GM21360 (cell line): ENCODE results near the gene HAUS1.

Experiments
- ATAC-seq: cut with Tn5 transposase; IDR thresholded peaks from one replicate; pipeline ENCODE4 v1.9.1; 2021; ENCODE audit warnings: mild to moderate bottlenecking, moderate library complexity; ENCODE audit not compliant: unreplicated experiment

The HAUS1 gene, protein sequence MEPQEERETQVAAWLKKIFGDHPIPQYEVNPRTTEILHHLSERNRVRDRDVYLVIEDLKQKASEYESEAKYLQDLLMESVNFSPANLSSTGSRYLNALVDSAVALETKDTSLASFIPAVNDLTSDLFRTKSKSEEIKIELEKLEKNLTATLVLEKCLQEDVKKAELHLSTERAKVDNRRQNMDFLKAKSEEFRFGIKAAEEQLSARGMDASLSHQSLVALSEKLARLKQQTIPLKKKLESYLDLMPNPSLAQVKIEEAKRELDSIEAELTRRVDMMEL

DNA sequence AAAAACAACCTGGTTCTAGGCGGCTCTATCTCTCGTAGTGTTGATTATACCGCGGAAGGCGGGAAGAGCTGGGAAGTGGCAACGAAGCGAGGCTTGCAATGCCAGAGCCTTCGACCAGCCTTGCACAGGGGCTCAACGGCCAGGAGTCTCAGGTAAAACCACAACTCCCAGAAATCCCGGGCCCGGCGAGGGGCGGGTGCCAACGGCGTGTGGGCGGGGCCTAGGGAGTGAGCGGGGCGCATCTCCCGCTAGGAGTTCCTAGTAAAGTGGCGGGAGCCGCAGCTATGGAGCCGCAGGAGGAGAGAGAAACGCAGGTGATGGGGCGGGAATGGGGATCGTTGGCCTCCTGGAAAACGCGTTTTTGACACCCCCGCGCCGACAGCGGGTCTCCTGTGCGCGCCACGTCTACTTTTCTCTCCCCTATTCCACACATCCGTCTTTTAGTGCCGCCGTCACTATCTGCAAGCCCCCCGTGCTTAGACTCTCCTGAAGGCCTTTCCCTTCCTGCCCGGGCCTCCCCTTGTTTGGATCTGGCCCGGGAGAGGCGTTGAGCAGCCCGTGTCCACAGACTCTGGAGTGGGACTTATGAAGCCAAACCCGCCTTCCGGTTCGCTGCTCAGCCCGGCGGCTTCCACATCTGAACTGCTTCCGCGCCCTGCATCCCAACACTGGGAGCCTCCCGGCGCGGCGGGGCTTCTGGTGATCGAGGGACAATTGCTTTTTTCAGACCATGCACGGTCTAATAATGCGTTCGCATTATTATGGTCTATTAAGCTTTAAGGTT lies at the start of gene HAUS1:
TSS of gene HAUS1 (plus strand) at position 258 of the 784 bp plus-strand sequence. CDS start at position 285, 27 bp downstream.
- ATAC-seq, result peak; percentile 93

DNA sequence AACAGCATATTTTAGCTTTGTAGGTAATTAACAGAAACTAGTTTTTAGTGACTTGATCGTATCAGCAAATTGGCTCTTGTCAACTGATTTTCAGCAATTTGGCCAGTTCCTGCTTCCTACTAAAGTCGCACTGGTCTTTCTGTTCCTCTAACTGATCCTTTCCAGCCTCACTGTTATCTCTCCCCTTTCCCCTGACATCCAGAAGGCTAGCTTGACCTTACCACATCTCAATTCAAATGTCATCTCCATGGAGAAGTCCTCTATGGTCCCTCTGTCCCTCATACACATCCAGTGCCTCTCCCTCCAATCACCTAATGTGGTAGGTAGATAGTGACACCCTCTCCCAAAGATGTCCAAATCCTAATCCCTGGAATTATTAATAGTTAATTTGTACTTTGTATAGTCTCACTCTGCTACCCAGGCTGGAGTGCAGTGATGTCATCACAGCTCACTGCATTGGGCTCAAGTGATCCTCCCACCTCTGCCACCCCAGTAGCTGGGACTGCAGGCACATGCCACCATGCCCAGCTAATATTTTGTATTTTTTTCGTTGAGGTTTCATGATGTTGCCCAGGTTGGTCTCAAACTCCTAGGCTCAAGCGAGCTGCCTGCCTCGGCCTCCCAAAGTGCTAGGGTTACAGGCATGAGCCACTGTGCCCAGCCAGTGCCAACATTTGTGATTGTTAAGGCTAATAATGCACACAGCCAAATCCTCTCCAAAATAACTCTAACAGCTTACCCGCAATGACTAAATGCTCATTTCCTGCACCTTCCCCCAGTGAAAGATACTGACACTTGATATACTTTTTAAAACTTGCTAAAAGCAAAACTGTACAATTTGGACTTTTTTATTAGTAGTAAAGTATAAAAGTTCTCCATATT lies 49.0 kb upstream of the HAUS1 start:
- no peak for ATAC-seq

DNA sequence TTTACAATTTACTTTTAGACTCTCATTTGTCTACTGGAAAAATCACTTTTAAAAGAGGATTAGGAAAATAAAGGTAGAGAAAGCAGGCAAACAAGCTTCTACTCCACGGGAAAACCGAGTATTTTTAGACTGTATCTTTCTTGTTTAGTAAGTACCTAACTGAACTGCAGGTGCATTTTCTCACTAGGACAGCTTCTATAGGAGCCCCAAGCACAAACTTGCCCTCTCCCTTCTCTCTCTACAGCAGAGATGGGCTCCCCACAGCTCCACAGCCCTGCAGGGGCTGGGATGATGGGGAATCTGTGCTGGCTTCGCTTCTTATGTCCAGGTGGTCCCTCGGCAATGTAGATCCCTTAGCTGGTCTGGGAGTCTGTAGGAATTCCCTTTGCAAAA lies 48.4 kb upstream of the HAUS1 start:
- ATAC-seq, result no peak

DNA sequence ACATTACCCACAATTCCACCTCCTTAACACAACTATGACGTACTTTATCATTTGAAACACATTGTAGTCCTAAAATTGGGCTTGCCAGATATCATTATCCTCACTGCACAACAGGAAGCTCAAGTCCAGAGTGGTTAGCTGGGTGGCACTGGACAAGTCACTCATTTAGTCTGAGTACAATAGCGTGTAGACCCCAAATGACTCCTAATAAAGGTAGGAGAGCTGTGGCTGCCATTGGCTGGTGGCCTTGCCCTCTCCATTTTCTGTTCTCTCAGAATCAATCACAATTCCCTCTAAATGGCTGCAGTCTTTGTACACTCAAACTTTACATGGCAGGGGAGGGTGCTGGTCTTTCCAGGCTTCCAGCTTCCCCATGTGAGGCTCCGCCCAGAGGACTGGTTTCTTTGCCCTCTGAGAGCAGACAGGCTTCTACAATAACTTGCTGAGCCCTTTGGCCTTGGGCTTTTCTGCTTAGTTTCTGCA lies 43.8 kb upstream of the HAUS1 start:
- ATAC-seq, result no peak

DNA sequence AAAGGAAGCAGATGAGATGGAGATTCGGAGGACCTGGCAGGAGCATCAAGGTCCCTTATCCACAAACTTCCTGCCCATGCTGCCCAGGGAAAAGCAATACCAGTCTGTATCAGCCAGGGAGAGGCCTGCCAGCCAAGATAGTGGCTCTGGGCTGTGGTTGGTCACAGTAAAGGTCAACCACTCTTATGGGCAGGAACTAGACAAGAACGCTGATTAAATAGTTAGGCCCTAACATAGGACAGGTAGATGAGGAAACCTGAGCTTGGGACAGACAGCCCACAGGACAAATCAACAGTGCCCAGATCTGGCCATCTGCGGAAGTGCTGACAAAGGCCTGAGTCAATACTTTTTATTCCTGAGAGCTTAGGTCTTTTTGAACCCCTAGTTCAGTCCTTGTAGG lies 42.8 kb upstream of the HAUS1 start:
- ATAC-seq, result no peak

DNA sequence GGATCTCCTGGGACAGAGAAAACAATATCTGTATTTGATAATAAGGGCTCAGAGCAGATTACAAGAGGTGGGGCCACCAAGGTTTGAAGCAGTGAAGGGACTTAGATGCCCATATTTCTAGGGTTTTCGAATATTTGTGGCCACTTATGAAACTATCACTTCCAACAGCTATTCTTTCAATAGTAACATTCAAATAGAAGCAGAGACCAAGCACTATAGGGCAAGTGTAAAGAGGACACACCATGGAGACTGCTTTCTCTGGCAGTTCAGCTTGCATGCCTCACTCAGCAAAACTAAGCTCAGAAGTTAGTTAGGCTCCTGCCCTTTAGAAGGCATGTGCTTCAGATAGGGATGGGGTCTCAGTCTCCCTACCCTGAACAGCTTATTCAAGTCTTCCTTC lies 42.4 kb upstream of the HAUS1 start:
- ATAC-seq, result no peak

DNA sequence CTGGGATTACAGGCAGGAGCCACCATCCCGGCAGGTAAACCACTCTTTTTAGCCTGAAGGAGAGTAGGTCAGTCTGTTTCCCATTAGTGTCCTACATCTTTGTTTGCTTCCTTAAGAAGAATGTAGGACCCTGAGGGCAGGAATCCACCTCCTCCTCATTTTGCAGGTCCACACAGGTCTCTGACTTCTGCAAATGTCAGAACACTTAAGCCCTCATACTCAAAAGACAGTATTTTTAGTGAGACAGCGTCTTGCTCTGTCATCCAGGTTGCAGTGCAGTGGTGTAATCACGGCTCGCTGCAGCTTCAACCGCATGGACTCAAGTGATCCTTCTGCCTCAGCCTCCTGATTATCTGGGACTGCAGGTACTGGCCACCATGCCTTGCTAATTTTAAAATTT lies 41.4 kb upstream of the HAUS1 start:
- no peak for ATAC-seq

DNA sequence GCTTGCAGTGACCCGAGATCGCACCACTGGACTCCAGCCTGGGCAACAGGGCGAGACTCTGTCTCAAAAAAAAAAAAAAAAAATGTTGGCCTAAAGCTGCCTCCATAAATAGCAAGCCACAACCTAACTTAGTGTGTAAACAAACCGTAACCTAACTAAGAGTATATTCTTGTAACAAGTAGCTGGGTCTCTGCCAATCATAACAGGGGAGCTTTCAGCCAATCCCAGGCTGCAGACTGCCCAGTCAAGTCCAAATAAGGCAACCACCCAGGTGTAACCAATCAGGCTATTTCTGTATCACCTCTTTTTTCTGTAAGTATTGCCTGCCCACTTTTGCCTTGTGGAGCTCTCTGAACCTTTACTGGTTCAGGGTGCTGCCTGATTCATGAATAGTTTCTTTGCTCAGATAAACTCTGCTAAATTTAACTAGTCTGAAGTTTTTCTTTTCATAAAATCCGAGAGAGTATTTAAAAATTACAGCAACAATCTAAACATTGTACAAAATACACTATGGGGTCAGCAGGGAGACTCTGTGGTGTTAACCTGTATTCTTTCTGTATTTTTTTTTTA lies 36.7 kb upstream of the HAUS1 start:
- no peak for ATAC-seq

DNA sequence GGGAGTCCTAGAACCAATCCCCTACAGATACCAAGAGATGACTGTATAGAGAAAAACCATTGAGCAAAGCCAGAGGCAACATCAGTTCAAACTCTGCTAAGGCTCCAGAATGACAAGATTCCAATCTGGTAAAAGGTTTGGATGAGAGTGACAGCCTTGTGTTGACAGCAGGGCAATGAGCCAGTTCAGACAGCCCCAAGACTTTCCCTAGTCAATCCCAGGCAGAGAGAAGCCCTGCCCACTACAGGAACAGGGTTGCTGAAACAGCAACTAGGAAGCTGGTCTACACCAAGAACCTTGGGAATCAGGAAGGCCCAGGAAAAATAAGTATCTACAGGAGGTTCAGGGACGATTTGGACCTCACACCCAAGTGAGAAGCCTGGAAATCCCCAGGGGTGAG lies 35.4 kb upstream of the HAUS1 start:
- no peak for ATAC-seq

DNA sequence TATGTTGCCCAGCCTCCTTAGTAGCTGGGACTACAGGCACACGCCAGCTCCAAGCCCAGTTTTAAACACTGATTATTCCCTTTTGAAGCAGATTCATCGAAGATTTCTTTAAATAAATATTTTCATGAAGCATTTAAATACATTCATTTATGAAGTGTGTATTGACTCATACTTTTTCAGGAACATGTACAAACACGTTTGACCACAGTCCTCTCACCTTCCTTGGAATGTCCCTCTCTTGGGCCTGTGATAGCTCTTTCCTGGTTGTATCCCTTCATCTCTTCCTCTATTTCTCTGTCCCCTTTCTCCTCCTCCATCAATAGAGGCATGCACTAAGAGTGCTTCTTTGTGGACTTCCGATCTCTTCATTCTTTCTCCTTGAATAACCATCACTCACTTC lies 34.7 kb upstream of the HAUS1 start:
- ATAC-seq, result no peak

DNA sequence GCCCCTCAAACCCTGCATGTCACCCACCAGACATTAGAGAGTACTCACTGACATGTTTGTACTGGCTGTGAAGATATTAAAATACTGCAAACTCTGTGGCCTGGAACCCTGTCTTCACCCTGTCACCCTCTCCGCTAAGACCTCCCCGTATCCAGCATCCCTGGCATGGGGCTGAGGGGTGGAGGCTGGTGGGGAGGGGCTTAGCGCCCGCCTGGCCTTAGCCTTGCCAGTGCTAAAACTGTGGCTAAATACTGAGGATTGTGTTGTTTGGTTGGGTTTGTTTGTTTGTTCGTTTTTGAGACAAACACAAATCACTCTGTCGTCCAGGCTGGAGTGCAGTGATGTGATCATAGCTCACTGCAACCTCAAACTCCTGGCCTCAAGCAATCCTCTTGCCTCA lies 34.0 kb upstream of the HAUS1 start:
- no peak for ATAC-seq

DNA sequence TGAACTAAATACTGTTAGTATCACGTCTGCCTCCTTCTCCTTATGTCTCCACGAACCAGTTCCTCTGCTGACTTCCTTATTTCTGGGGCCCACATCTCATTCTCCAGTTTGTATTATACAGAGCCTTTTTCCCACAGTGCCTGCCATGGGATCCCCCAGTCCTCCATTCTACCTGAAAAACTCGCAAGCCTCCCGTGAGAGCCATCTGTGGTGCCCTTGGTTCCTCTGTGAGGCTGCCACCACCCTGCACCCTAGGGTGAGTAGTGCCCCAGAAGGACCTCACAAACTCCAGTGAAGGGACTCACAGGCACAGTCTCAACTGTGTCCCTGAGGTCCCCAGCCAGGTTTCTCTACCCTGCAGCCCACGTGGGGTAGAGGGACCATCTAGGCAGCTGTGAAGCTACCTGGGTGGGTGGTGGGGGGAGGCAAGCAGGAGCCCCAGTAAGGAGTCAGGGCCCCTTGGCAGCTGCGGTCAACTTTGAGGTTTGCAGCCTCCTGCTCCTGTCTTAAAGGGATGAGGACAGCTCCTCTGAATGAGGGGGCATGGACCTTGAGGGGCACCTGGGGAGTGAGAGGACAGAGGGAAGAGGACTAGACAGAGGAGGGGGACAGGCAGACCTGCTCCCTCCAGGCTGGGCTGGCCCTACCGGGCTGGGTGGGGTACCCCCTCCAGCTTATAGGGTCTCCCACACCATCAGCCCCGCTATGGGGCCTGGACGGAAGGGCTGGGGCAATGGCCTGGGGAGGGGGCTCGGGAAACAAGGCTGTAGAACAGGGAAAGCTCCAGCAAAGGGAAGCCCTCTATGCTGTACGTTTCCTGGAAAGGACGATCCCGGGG lies 33.2 kb upstream of the HAUS1 start:
- no peak for ATAC-seq

DNA sequence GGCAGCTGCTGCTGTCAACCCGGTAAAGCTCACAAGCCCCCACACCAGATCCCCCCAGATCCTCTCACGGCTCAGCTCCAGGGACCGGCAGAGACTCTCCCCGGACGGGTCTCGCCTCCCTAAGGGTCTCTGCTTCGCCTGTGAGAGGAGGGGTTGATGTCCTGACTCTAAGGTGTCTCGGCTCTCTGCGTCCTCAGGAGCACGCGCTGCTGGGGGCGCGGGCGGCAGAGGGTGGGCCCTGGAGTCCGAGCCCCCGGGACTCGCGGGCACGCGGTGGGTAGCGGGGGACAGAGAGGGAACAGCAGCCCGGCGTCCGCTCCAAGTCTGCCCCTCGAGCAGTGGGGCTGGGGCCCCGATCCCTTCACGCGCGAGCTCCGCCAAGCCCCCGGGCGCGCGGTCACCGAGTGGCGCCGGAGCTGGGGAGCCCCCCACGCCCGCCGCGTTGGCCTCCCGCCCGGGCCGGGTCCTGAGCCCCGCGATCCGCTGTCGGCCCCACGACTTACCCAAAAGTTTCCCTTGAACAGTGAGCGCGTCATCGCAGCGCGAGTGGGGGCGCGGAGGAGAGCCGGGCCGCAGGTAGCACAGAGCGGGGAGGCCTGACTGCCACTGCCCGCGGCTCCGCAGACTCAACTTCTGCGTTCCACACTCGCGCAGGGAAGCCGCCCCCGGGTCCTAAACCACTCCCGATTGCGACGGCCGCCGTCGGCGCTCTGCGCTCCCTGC lies 32.4 kb upstream of the HAUS1 start, which contains the start of gene PSTPIP2:
TSS of gene PSTPIP2 (minus strand) at position 608 of the 723 bp plus-strand sequence. CDS start at position 536, 72 bp downstream.
- peak; percentile 45 for ATAC-seq

DNA sequence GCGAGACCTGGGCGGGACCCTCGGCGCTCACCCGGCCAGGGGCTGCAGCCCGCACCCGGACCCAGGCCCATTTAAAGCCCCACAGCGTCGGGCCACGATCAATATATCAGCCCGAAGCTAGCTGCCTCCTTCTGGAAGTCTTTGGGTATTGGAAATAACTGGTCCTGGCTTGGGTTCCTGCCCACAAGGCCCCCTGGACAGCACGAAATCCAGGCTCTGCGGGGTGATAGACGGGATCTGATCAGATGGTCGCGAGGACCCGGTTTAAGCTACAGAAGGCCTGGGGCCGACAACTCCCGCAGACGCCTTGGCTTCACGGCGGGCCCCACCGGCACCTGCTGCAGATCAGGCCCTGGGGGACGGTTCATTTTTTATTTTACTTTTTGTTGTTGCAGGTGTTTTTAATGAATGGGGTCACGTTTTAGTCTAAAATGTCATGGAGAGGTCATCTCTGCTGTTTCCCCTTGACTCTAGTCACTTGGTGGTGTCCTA lies 31.8 kb upstream of the HAUS1 start:
- ATAC-seq, result no peak

DNA sequence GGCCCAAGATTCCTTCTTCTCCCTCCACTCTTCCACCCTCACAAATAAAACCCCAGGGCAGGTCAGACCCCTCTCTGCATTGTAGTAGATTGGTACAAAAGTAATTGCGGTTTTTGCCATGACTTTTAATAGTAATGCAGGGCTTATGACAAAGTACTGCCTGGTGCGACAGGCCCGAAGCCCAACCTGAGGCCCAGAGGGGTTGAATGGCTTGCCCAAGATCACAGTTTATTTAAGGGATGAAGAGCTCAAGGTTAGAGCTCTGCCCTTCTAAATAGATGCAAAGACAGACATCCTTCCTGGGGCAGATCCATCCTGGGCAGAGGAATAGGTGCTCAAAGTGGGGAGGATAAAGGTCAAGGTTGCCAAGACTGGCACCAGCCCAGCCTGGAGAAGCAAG lies 31.2 kb upstream of the HAUS1 start:
- no peak for ATAC-seq

DNA sequence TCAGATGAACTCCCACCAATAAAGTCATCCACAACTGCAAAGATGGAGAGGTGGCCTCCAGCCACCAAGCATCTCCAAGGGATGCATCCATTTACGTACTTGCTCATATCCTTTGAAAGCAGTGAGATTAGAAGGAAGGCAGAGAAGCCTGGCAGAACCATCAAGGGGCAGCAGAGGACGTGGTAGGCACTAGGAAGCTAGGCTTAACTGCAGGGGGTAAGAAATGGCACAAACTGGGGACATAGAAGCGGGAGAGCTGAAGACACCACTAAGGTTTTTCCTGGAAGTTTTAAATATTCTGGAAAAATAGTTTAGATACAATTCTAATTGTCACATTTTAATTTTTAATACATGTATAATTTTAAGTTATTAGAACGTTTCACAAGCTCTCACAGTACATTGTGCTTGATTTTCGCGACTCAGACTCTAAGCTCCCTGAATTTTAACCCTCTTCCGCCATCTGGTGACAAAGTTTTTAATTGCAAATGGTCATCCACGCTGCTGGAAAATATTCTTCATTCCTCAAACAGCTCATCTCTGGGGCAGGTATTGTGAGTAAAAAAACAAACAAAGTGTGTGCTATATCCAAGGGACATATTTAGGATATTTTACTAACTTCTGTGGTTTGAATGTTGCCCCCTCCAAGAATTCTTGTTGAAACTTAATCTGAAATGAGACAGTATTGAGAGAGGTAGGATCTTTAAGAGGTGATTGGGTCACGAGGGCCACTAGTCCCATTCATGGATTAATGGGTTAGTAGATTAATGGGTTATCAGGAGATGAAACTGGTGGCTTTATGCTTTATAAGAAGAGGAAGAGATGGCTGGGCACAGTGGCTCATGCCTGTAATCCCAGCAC lies 30.5 kb upstream of the HAUS1 start:
- ATAC-seq, result no peak

DNA sequence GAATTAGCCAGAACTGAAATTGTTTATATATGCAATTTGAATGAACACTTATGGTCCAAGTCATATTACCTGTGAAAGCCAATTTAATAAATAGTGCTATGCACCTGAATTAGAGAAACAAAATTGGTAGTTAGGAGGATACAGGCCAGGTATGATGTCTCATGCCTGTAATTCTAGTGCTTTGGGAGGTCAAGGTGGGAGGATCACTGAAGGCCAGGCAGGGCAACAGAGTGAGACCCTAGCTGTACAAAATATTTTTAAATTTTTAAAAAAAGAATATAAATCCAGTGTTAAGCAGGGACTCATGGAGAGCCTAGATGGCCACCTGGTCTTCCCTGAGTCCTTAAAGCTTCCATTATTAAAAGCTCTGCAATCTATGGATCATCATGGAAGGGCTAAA lies 24.8 kb upstream of the HAUS1 start:
- no peak for ATAC-seq

DNA sequence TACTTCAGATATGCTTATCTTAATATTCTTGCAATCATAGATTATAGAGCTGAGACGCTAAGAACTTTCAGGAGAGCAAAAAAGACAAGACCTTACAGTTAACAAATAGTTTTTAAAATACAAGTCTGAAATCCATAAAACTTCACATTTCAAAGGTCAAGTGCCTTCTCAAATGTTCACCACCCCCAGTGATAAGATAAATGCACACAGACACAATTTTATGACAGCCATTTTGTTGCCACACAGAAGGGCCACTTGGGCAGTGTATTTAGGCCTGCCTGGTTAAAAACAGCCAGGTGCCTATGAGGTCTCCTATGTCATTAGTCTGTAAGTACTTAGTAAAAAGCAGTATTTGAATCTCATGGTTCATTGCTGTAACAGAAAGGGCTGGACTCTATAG lies 24.0 kb upstream of the HAUS1 start:
- ATAC-seq, result no peak
